GM23248 (cell line): ENCODE measurements around the gene MEI1. TPM values are rescaled to one million over a fixed set of nuclear protein-coding genes. Genes with fewer than 3 reads are reported as not detected.

Source experiments
- DNase-seq: peaks from one replicate; pipeline ENCODE4 v3.0.0-alpha.2; 2015
- H2AFZ ChIP-seq: fragments of 200-600 bp; sonication (generic); 2 replicates; pipeline ENCODE4 v1.6.1; 2016; ENCODE audit warnings: antibody characterized with exemption
- H3F3A ChIP-seq: fragments of 200-600 bp; sonication (generic); 2 replicates; pipeline ENCODE4 v1.6.1; 2016; ENCODE audit warnings: mild to moderate bottlenecking, antibody characterized with exemption, mixed run types; ENCODE audit not compliant: insufficient read depth
- H3K27ac ChIP-seq: fragments of 200-600 bp; sonication (generic); 2 replicates; pipeline ENCODE4 v1.5.1; 2016; ENCODE audit warnings: mild to moderate bottlenecking
- H3K27me3 ChIP-seq: fragments of 200-600 bp; sonication (generic); replicated peaks from 2 replicates; pipeline ENCODE4 v1.6.1; 2016; ENCODE audit warnings: mild to moderate bottlenecking; ENCODE audit not compliant: insufficient read depth
- H3K36me3 ChIP-seq: fragments of 200-600 bp; sonication (generic); 2 replicates; pipeline ENCODE4 v1.6.1; 2016; ENCODE audit warnings: low read depth, mild to moderate bottlenecking
- H3K4me1 ChIP-seq: fragments of 200-600 bp; sonication (generic); 2 replicates; pipeline ENCODE4 v1.6.1; 2016; ENCODE audit warnings: mild to moderate bottlenecking; ENCODE audit not compliant: insufficient read depth
- H3K4me2 ChIP-seq: fragments of 200-600 bp; sonication (generic); one replicate; pipeline ENCODE4 v1.6.1; 2016; ENCODE audit warnings: mild to moderate bottlenecking; ENCODE audit not compliant: unreplicated experiment
- H3K4me3 ChIP-seq: fragments of 200-600 bp; sonication (generic); 2 replicates; pipeline ENCODE4 v1.5.1; 2016; ENCODE audit warnings: mild to moderate bottlenecking
- H3K79me2 ChIP-seq: fragments of 200-600 bp; sonication (generic); 2 replicates; pipeline ENCODE4 v1.6.1; 2016; ENCODE audit warnings: mild to moderate bottlenecking; ENCODE audit not compliant: insufficient read depth
- H3K9ac ChIP-seq: fragments of 200-600 bp; sonication (generic); 2 replicates; pipeline ENCODE4 v1.6.1; 2016; ENCODE audit warnings: mild to moderate bottlenecking
- H3K9me2 ChIP-seq: fragments of 200-600 bp; sonication (generic); 2 replicates; pipeline ENCODE4 v1.6.1; 2016; ENCODE audit warnings: mixed run types, mild to moderate bottlenecking, moderate library complexity; ENCODE audit not compliant: insufficient read depth
- H3K9me3 ChIP-seq: fragments of 200-600 bp; sonication (generic); one replicate; pipeline ENCODE4 v1.6.1; 2017; ENCODE audit warnings: low read depth
- H4K20me1 ChIP-seq: fragments of 200-600 bp; sonication (generic); 2 replicates; pipeline ENCODE4 v1.6.0; 2016; ENCODE audit not compliant: insufficient read depth
- EZH2 ChIP-seq: fragments of 200-600 bp; sonication (generic); IDR thresholded peaks from 2 replicates; pipeline ENCODE4 v1.6.1; 2018; ENCODE audit warnings: antibody characterized with exemption, mild to moderate bottlenecking; ENCODE audit not compliant: insufficient read depth, poor library complexity, severe bottlenecking
- EZH2phosphoT487 ChIP-seq: fragments of 200-600 bp; sonication (generic); IDR thresholded peaks from 2 replicates; pipeline ENCODE4 v1.6.1; 2018; ENCODE audit warnings: antibody characterized with exemption, moderate library complexity, mild to moderate bottlenecking, low read depth; ENCODE audit not compliant: insufficient read depth
- WGBS, 2 experiments: methylation state at CpG; one replicate each; pipeline ENCODE4 v1.1.6; 2015 to 2017; ENCODE audit warnings: low lambda C conversion rate in 2 of 2, low coverage in 1 of 2; ENCODE audit errors: missing lambda C conversion rate in 2 of 2; 5-methylcytosine and 5-hydroxymethylcytosine counted together
- in situ Hi-C: fragments of 300-500 bp; cut with MboI; formaldehyde crosslinking; loops from 2 replicates; pipeline ENCODE4 v1.15.0; 2020
- polyA plus RNA-seq: library from polyadenylated mRNA; unstranded; fragments of >200 nt; fragmentation: Nextera tagmentation; extraction: Ambion mirVana; gene quantifications from 2 replicates; pipeline ENCODE4 v1.2.1, GENCODE V29; 2016
- total RNA-seq: library from RNA; depleted of rRNA; stranded (reverse); fragments of >200 nt; shearing (Covaris generic); gene quantifications from 2 replicates; pipeline ENCODE4 v1.2.3, GENCODE V29; 2014

MEI1 gene
- total and polyA plus RNA-seq, 2 experiments from 2014 or later, result 2.2 to 5.9 TPM

DNA sequence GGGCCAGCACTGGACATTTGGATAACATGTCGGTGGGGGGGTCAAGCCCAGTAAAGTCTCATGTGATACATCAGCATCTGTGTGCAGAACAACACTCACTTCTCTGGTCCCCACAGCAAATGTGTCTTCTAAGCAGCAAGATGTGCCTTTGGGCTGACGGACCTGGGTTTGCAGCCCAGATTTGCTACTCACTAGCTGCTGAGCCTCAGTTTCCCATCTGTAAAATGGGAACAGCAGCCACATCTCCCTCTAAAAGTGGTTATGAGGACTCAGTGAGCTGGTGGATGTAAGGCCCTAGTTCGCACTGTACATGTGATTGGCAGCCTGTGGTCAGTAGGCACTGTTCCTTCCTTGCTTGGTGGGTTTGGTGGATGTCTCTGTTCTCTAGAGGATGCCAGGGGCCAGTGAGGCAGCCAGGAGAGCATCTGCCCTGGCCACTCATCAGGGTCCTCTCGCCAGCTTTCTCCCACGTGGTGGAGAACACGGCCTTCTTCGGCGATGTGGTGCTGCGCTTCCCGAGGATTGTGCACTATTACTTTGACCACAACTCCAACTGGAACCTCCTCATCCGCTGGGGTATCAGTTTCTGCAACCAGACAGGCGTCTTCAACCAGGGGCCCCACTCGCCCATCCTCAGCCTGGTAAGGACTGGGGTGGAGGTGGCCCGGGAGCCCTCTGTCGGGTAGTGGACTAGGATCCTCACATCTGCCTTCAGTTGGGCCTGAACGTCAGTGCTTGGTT, 113.7 kb downstream of the MEI1 start:
- DNase-seq, result no peak
- Histone ChIP-seq H3K9me2 (no peaks in the 10 kb centered on the region), H3F3A (no peaks in the 10 kb centered on the region), H3K36me3 (no peaks in the 10 kb centered on the region), H3K4me1 (no peaks in the 10 kb centered on the region), H3K27me3 (no peaks in the 10 kb centered on the region), H3K4me3 (no peak overlapping the region), H3K27ac (no peak overlapping the region), H3K9ac (no peak overlapping the region), H4K20me1 (no peaks in the 10 kb centered on the region), H3K79me2 (no peaks in the 10 kb centered on the region), H3K4me2 (no peak overlapping the region), H2AFZ (no peak overlapping the region), H3K9me3 (no peaks in the 10 kb centered on the region)
- 96 to 100% methylated on average over 16 of the region's 16 CpGs for WGBS, 2 experiments
- in situ Hi-C loops, result no loop called here
- TF ChIP-seq EZH2phosphoT487 (no peak), EZH2 (no peak)

DNA sequence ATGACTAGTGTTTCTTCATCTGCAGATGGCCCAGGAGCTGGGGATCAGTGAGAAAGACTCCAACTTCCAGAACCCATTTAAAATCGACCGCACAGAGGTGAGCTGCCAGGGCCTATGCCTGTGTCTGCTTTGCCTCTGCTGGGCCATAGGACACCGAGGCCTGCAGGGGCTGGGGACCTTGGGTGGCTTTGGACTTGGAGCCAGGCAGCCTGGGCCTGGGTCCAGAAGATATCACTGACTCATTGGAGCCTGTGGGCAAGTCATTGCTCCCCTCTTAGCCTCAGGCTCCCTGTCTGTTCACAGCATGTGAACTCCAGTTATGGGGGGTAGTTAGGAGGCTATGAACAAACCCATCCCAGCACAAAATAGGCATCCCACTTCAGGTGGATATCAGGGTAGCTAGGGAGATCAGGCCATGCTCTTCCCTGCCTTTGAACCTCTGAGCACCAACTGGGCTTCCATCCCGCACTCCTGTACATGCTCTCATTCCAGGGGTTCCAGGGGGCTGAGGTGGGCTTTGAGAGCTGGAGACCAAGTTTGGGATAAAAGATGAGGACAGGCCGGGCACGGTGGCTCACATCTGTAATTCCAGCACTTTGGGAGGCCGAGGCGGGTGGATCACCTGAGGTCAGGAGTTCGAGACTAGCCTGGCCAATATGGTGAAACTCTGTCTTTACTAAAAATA, 114.6 kb downstream of the MEI1 start:
- WGBS, 2 experiments, result 97 to 99% methylated on average over 9 of the region's 9 CpGs

DNA sequence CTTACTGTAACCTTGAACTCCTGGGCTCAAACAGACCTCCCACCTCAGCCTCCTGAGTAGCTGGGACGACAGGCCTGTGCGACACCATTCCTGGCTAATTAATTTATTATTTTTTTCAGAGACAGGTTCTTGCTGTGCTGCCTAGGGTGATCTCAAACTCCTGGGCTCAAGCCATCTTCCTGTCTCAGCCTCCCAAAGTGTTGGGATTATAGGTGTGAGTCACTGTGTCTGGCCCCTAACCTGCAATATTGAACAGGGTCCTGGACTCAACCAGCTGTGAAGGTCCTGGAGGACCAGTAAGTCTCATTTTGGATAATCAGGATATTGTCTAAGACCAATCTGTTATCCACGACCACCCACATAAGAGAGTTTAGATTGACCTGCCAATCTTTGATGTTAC, 116.4 kb downstream of the MEI1 start:
- H3K9me3 ChIP-seq, result no peaks in the 10 kb centered on the region
- H3K4me1 ChIP-seq, result no peaks in the 10 kb centered on the region
- no peak for DNase-seq
- 94 to 99% methylated on average over 3 of the region's 3 CpGs for WGBS, 2 experiments
- no peaks in the 10 kb centered on the region for H3K9me2 ChIP-seq
- no peak overlapping the region for H3K27ac ChIP-seq
- H3K79me2 ChIP-seq, result no peaks in the 10 kb centered on the region
- H3F3A ChIP-seq, result no peaks in the 10 kb centered on the region
- TF ChIP-seq EZH2phosphoT487 (no peak), EZH2 (no peak)
- no peak overlapping the region for H3K4me2 ChIP-seq
- no peak overlapping the region for H3K4me3 ChIP-seq
- no peaks in the 10 kb centered on the region for H4K20me1 ChIP-seq
- no peak overlapping the region for H2AFZ ChIP-seq
- H3K36me3 ChIP-seq, result no peaks in the 10 kb centered on the region
- no peaks in the 10 kb centered on the region for H3K27me3 ChIP-seq
- in situ Hi-C loops, result no loop called here
- H3K9ac ChIP-seq, result no peak overlapping the region

More for the DNA sequence above, 114.6 kb downstream of the MEI1 start:
- H3K4me1 ChIP-seq, result no peaks in the 10 kb centered on the region
- no peaks in the 10 kb centered on the region for H3K36me3 ChIP-seq
- no peak overlapping the region for H3K9ac ChIP-seq
- in situ Hi-C loops, result no loop called here
- no peak overlapping the region for H3K27ac ChIP-seq
- H2AFZ ChIP-seq, result no peak overlapping the region
- H3K9me2 ChIP-seq, result no peaks in the 10 kb centered on the region
- peak; percentile 26 for DNase-seq
- H3K4me2 ChIP-seq, result no peak overlapping the region
- H3K4me3 ChIP-seq, result no peak overlapping the region
- H3K27me3 ChIP-seq, result no peaks in the 10 kb centered on the region
- no peaks in the 10 kb centered on the region for H3K79me2 ChIP-seq
- no peaks in the 10 kb centered on the region for H4K20me1 ChIP-seq
- H3F3A ChIP-seq, result no peaks in the 10 kb centered on the region
- TF ChIP-seq EZH2phosphoT487 (no peak), EZH2 (no peak)
- no peaks in the 10 kb centered on the region for H3K9me3 ChIP-seq

DNA sequence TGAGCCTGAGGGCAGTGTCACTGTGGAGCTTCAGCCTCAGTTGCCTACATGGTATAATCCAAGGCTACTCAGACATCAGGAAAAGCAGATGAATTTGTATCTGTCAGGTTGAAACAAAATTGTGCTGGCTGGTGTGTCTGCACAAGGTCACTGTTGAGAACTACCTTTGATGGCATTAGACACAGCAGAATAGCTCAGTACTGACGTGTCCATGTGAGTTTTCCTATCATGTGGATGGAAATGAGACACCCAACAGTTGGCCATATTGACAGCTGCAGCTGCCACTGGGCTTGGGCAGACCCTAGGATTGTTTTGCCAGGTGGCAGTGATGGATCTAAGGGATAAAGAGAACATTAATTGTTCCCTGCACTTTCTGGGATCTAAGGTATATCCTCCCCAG, 116.9 kb downstream of the MEI1 start:
- TF ChIP-seq EZH2 (no peak), EZH2phosphoT487 (no peak)
- Histone ChIP-seq H3K4me2 (no peak overlapping the region), H2AFZ (no peak overlapping the region), H3K9me3 (no peaks in the 10 kb centered on the region), H3K9me2 (no peaks in the 10 kb centered on the region), H3K27ac (no peak overlapping the region), H3K4me3 (no peak overlapping the region), H3F3A (no peaks in the 10 kb centered on the region), H4K20me1 (no peaks in the 10 kb centered on the region), H3K79me2 (no peaks in the 10 kb centered on the region), H3K36me3 (no peaks in the 10 kb centered on the region), H3K4me1 (no peaks in the 10 kb centered on the region), H3K9ac (no peak overlapping the region), H3K27me3 (no peaks in the 10 kb centered on the region)
- no peak for DNase-seq
- 95 to 100% methylated on average over 1 of the region's 1 CpG for WGBS, 2 experiments
- in situ Hi-C loops, result no loop called here
